Stimulated activated CD4-positive, alpha-beta T cell treated with anti-CD3 and anti-CD28 coated beads, Interleukin-4, amount 100 ng/mL, for 24 hours (primary cell): ENCODE measurements around the gene SPECC1L.
A peak's percentile ranks its signal among the peaks of the same experiment; 100 is the strongest.

Experiments used
- DNase-seq: peaks from one replicate; pipeline ENCODE4 v3.0.0-alpha.2; 2020

The SPECC1L gene

GRCh38 chr22:24431309-24432034, 160.8 kb downstream of the SPECC1L start:
- no peak for DNase-seq

DNA sequence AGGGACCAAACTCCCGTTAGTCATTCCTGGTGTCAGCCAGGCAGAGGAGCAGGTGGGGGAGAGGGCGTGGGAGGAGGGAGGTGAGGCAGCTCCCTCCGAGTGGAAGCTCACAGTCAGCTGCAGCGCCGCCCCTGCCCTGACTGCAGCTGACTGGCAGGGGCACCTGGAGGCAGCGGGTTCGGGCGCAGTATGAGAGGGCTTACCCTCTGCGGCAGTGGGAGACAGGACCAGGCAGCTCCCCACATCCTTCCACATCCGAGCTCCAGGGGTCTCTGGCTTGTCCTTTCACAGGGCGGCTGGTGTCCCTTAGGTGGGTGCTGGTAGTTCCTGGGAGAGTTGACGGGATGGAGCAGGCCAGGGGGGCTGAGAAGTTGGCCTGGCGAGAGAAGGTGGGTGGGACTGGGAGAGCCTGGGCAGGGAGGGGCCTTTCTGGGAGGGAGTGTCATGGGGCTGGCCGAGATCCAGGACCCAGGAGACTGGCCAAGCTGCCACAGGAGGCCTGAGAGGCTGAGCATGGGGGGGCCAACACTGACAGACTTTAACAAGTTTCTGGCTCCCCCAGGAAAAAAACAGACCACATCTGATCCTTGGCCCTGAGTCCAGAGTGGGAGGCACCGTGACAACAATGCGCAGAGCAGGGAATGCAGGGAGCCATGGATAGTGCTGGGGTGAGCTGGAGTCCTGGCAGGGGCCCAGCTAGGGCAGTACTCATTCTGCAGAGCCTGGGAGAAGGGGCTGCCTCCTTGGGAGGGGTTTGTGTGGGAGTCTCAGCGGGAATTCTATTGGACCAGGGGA, 161.6 kb downstream of the SPECC1L start:
- DNase-seq = no peak

DNA sequence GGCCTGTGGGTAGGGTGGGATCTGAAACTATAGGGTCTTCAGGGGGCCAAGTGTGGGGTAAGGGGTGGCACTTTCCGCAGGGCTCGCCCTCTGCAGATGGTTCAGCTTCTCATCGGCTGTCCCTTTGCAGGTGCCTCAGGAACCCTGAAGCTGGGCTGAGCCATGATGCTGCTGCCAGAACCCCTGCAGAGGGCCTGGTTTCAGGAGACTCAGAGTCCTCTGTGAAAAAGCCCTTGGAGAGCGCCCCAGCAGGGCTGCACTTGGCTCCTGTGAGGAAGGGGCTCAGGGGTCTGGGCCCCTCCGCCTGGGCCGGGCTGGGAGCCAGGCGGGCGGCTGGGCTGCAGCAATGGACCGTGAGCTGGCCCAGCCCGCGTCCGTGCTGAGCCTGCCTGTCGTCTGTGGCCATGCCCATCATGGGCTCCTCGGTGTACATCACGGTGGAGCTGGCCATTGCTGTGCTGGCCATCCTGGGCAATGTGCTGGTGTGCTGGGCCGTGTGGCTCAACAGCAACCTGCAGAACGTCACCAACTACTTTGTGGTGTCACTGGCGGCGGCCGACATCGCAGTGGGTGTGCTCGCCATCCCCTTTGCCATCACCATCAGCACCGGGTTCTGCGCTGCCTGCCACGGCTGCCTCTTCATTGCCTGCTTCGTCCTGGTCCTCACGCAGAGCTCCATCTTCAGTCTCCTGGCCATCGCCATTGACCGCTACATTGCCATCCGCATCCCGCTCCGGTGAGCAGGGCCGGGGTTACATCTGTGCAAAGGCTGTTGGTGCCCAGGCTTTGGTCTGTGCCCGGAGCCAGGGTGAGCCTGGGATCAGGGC, 162.6 kb downstream of the SPECC1L start:
- no peak for DNase-seq

DNA sequence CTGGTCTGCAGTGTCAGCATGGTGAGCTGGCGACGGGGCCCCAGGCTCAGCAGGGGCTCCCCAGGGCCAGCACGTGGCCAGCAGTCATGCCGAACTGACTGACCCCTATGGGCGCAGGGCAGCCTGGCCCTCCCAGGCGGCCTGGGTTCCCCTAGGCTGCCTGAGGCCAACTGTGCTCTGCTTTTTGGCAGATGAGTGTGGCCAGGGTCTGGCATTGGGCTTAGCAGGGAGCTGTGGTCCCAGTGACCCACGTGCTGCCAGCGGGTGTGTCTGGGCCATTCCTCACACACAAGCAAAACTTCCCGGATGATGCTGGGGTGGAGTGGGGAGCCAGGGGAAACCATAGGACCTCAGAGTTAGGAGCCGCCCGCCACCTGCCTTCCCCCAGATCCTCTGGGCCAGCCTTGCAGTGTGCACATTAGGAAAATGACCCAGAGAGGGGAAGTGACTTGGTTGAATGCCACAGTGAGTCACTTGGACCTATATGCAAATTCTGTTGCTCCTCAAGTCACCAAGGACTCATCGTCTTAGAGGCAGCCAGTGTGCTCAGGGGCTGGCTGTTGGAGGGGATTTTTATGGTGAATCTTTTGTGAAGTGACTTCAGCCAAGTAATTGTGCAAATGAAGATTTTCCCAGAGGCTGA, 163.3 kb downstream of the SPECC1L start:
- DNase-seq = peak; percentile 70

DNA sequence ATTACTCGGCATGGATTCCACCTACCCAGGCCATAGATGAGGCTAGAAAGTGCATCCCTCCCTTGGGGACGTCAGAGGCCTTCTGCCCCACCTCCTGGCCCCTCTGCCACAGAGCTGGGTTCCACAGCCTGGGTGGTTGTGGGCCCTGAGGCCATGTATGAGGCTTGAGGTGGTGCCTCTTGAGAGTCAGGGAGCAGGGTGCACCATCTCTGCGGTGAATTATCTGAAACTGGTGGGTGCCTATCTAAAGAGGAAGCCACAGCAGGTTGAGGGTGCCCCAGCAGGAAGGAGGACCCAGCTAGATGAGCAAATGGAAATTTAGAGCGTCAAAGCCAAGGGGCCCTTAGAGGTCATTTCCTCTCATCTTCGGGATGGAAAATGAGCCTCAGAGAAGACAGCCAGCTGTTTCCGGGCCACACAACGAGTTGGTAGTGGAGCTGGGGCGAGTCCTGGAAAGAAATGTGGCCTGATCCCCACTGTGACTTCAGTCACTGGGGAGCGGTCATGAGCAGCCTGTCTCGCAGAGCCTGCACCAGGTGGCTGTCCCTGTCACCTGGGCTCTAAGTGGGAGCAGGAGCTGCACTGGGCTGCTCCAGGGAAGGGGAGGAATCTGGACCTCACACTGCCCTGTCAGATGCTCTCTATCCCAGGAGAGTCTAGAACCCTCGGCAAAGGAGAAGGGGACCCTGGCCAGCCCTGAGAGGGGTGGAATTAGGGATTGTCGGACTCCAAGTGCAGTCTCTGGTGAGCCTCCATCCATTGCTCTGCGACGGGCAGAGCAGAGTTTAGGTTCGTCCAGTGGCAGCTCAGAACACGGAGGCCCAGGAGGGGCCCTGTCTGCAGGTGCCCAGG, 164.1 kb downstream of the SPECC1L start:
- DNase-seq = peak; percentile 78

DNA sequence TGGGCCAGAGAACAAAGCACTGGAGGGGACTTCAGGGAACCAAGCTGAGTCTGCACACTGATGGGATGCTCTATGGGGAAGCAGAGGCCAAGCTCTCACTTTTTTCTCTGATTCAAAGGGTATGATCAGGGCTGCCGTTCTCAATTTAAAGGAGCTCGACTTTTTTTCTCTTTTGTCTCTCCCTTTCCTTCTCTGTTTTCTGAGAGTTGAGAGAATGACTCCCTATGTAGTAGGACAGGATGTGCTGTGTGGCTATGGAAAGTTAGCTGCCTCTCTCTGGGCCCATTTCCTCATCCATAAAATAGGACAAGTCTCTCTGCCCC, 164.7 kb downstream of the SPECC1L start:
- no peak for DNase-seq

- DNase-seq = no peak
Observed at GRCh38 chr22:24435861-24436371, 165.3 kb downstream of the SPECC1L start.

GRCh38 chr22:24436553-24436952, 165.9 kb downstream of the SPECC1L start:
- no peak for DNase-seq

GRCh38 chr22:24437091-24437490, 166.5 kb downstream of the SPECC1L start:
- no peak for DNase-seq

DNA sequence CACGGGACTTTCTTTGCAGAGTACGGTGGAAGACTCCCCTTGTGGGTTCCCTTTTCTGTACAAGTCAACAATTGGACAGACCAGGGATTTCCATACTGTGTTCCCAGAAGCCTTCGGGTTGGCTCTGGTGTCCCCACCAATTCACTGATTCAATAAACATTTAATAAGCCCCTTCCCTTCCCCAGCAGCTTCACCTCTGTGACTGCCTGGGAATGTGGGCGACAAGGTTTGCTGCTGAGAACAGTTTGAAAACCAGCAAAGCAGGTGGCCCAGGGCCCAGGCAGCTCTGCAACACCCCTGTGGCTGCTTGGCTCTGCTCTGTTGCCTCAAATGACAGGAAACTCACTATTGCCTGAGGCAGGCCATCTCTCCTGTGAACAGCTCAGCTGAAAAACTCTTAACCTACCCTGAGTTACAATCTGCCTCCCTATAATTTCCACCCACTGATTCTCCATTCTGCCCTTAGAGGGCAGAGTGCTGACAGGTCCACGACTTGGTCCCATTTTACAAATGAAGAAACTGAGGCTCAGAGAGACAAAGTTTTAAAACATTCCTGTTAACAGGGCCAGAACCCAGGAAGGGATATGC, 167.2 kb downstream of the SPECC1L start:
- DNase-seq = no peak

DNA sequence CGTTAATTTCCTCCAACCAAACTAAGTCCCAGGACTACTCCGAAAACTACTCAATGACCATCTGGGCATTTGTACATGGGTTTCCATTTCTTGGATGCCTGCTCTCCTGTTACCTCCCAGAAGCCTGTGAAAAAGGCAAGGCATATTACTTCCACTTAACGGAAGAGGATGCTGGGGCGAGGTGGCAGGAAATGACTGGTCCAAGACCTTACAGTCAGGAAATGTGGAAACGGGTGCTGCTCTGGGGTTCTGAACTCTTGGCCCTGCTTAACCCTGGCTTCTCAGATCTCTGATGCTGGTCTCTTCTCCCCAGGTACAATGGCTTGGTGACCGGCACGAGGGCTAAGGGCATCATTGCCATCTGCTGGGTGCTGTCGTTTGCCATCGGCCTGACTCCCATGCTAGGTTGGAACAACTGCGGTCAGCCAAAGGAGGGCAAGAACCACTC, 169.7 kb downstream of the SPECC1L start:
- no peak for DNase-seq

DNA sequence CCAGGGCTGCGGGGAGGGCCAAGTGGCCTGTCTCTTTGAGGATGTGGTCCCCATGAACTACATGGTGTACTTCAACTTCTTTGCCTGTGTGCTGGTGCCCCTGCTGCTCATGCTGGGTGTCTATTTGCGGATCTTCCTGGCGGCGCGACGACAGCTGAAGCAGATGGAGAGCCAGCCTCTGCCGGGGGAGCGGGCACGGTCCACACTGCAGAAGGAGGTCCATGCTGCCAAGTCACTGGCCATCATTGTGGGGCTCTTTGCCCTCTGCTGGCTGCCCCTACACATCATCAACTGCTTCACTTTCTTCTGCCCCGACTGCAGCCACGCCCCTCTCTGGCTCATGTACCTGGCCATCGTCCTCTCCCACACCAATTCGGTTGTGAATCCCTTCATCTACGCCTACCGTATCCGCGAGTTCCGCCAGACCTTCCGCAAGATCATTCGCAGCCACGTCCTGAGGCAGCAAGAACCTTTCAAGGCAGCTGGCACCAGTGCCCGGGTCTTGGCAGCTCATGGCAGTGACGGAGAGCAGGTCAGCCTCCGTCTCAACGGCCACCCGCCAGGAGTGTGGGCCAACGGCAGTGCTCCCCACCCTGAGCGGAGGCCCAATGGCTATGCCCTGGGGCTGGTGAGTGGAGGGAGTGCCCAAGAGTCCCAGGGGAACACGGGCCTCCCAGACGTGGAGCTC, 170.2 kb downstream of the SPECC1L start:
- DNase-seq = no peak

DNA sequence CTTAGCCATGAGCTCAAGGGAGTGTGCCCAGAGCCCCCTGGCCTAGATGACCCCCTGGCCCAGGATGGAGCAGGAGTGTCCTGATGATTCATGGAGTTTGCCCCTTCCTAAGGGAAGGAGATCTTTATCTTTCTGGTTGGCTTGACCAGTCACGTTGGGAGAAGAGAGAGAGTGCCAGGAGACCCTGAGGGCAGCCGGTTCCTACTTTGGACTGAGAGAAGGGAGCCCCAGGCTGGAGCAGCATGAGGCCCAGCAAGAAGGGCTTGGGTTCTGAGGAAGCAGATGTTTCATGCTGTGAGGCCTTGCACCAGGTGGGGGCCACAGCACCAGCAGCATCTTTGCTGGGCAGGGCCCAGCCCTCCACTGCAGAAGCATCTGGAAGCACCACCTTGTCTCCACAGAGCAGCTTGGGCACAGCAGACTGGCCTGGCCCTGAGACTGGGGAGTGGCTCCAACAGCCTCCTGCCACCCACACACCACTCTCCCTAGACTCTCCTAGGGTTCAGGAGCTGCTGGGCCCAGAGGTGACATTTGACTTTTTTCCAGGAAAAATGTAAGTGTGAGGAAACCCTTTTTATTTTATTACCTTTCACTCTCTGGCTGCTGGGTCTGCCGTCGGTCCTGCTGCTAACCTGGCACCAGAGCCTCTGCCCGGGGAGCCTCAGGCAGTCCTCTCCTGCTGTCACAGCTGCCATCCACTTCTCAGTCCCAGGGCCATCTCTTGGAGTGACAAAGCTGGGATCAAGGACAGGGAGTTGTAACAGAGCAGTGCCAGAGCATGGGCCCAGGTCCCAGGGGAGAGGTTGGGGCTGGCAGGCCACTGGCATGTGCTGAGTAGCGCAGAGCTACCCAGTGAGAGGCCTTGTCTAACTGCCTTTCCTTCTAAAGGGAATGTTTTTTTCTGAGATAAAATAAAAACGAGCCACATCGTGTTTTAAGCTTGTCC, 171.0 kb downstream of the SPECC1L start:
- no peak for DNase-seq

- no peak for DNase-seq
Observed at GRCh38 chr22:24442352-24442744, 171.7 kb downstream of the SPECC1L start.

DNA sequence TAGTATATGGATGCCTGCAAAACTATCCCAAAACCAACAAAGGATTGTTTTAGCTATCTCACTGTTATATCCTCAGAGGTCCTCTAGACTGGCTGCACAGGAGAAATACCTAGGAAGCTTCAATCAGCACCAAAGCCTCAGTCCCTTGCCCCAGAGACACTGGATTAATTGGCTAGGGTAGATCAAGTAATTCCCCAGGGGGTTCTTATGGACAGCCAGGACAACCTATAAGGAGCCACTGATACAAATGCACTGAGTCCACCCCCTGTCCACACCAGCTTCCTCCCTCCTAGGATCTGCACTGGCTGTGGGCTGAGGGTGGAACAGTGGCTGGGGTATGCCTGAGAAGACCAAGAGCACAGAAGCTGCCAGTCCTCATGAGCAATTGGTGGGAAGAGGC, 173.0 kb downstream of the SPECC1L start:
- no peak for DNase-seq

DNA sequence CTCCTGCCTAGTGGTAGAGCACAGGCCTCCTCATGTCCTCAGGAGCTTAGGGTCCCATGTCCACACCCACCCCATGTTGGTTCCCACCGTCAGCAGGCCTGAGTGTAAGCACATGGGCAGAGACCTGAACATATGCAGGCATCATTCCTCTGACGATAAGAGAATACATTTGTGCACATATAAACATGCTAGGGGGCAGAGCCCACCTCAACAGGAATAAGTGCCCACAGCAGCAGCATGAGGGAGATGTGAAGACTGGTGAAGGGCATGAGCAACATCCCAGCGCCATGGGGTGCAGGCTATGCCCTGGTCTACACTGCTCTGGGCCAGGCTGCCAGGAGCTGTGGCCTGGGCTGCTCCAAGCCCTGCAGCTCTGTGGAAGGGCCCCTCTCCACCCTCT, 173.6 kb downstream of the SPECC1L start:
- DNase-seq = no peak

- no peak for DNase-seq
Observed at GRCh38 chr22:24444729-24445466, 174.3 kb downstream of the SPECC1L start.

GRCh38 chr22:24445481-24446259, 175.0 kb downstream of the SPECC1L start:
- peak; percentile 42 for DNase-seq
